Gastrocnemius medialis (tissue), 4 donors: Measurements from ENCODE around the gene HSPB3. TPM values are rescaled to one million over a fixed set of nuclear protein-coding genes. Genes with fewer than 3 reads are reported as not detected.

Experiments
- ATAC-seq, 2 donors: fragments of 150-250 bp; one replicate each; pipeline ENCODE4 v1.9.1; 2016
- DNase-seq, 2 donors: peaks; one replicate each; pipeline ENCODE4 v3.0.0-alpha.2; 2019
- H3K27ac ChIP-seq, 4 donors: fragments of 200-600 bp; sonication (generic); 1 replicate in 1 of 4; 2 replicates in 3 of 4; pipeline ENCODE4 v1.5.1; 2016 to 2018; ENCODE audit warnings: mild to moderate bottlenecking in 2 of 4, moderate library complexity in 1 of 4
- H3K27me3 ChIP-seq, 3 donors: fragments of 200-600 bp; sonication (generic) in 2 of 3; 1 replicate in 1 of 3; 2 replicates in 2 of 3; pipeline versions ENCODE4 v1.5.1 to v1.6.0; 2016 to 2019; ENCODE audit warnings: mild to moderate bottlenecking in 1 of 3, moderate library complexity in 1 of 3
- H3K36me3 ChIP-seq, 2 donors: fragments of 200-600 bp; sonication (generic) in 1 of 2; one replicate each; pipeline ENCODE4 v1.5.1; 2017 to 2018
- H3K4me1 ChIP-seq, 2 donors: fragments of 200-600 bp; sonication (generic) in 1 of 2; one replicate each; pipeline ENCODE4 v1.5.1; 2016 to 2017; ENCODE audit warnings: mild to moderate bottlenecking in 2 of 2
- H3K4me3 ChIP-seq, 4 donors: fragments of 200-600 bp; sonication (generic) in 3 of 4; 1 replicate in 1 of 4; 2 replicates in 3 of 4; pipeline ENCODE4 v1.5.1; 2016 to 2019; ENCODE audit warnings: mild to moderate bottlenecking in 2 of 4
- H3K9me3 ChIP-seq, 3 donors: fragments of 200-600 bp; sonication (generic) in 2 of 3; 1 replicate in 1 of 3; 2 replicates in 2 of 3; pipeline ENCODE4 v1.5.1; 2016 to 2019
- CTCF ChIP-seq, 5 experiments: fragments of 450-650 bp in 3 of 5; fragments of 200-600 bp in 2 of 5; sonication (generic) in 2 of 5; IDR thresholded peaks in 4 of 5; conservative IDR thresholded peaks in 1 of 5; 1 replicate in 4 of 5; 2 replicates in 1 of 5; pipeline ENCODE4 v1.5.1; 2016 to 2019; ENCODE audit warnings: antibody characterized with exemption in 5 of 5, mild to moderate bottlenecking in 3 of 5, moderate library complexity in 3 of 5
- POLR2A ChIP-seq, 2 donors: fragments of 450-650 bp; IDR thresholded peaks; one replicate each; pipeline ENCODE4 v1.6.1; 2017; ENCODE audit warnings: antibody characterized with exemption in 2 of 2, mild to moderate bottlenecking in 2 of 2, moderate library complexity in 2 of 2
- in situ Hi-C, 4 donors: fragments of 200-750 bp; cut with MboI; loops; one replicate each; pipeline versions ENCODE4 v1.15.0 to v1.8.0; 2017; ENCODE audit warnings: low sequenced_read_pairs in 4 of 4
- intact Hi-C: fragments of 100-400 bp; cut with DNase I; formaldehyde crosslinking; loops from one replicate; pipeline ENCODE4 v1.15.1; 2023; ENCODE audit warnings: low total_unique reads
- total RNA-seq, 4 donors: library from RNA; depleted of rRNA; stranded (reverse); fragments of >200 nt; gene quantifications; one replicate each; pipeline versions ENCODE4 v1.1.0 to v1.2.3, GENCODE V29; 2016

Gene HSPB3
- total RNA-seq, 4 donors from 2014 or later, result 68.1 to 510 (median 204) TPM

- intact Hi-C loops (no loop called here), in situ Hi-C loops (loop anchor here in 1 of 4 donors (5.0 kb wide), 1 partner anchor 39 kb away; no protein-coding TSS in a partner anchor)
- Histone ChIP-seq H3K9me3 (no peaks in the 10 kb centered on the region), H3K36me3 (no peaks in the 10 kb centered on the region), H3K27ac (no peak overlapping the region), H3K27me3 (no peaks in the 10 kb centered on the region), H3K4me3 (no peak overlapping the region), H3K4me1 (peaks cover 9 to 12% of the 10 kb centered on the region in 2 donors)
- ATAC-seq, result no peak
- TF ChIP-seq CTCF (IDR thresholded peaks at IDR 0.05 in 4 of 5, conservative IDR thresholded peaks at IDR 0.05 in 1 of 5) (peak; percentile 12 to 48 (median 33)), POLR2A (IDR thresholded peaks at IDR 0.05) (no peak)
- DNase-seq, result no peak
Observed at GRCh38 chr5:54443270-54443669, 12.2 kb upstream of the HSPB3 start.

- Histone ChIP-seq H3K9me3 (no peaks in the 10 kb centered on the region), H3K27ac (no peak overlapping the region), H3K4me3 (no peak overlapping the region), H3K36me3 (no peaks in the 10 kb centered on the region), H3K4me1 (peaks cover 9 to 12% of the 10 kb centered on the region in 2 donors), H3K27me3 (no peaks in the 10 kb centered on the region)
- ATAC-seq, result no peak
- intact Hi-C loops, result no loop called here
- in situ Hi-C loops, result no loop called here
- no peak for TF ChIP-seq CTCF (IDR thresholded peaks at IDR 0.05 in 4 of 5, conservative IDR thresholded peaks at IDR 0.05 in 1 of 5)
- no peak for TF ChIP-seq POLR2A (IDR thresholded peaks at IDR 0.05)
- DNase-seq, result no peak
Observed at GRCh38 chr5:54445691-54446378, 9.7 kb upstream of the HSPB3 start.

GRCh38 chr5:54446379-54446732 is 9.1 kb upstream of the HSPB3 start:
- in situ Hi-C loops (no loop called here), intact Hi-C loops (no loop called here)
- H3K4me3 ChIP-seq, result no peak overlapping the region
- no peak overlapping the region for H3K27ac ChIP-seq
- TF ChIP-seq POLR2A (IDR thresholded peaks at IDR 0.05) (no peak), CTCF (IDR thresholded peaks at IDR 0.05 in 4 of 5, conservative IDR thresholded peaks at IDR 0.05 in 1 of 5) (no peak)
- DNase-seq (no peak), ATAC-seq (peak in 1 of 2 donors; percentile 36)
- peaks cover 9 to 12% of the 10 kb centered on the region in 2 donors for H3K4me1 ChIP-seq
- no peaks in the 10 kb centered on the region for H3K27me3 ChIP-seq
- no peaks in the 10 kb centered on the region for H3K36me3 ChIP-seq
- no peaks in the 10 kb centered on the region for H3K9me3 ChIP-seq

- Histone ChIP-seq H3K36me3 (no peaks in the 10 kb centered on the region), H3K27me3 (no peaks in the 10 kb centered on the region), H3K9me3 (no peaks in the 10 kb centered on the region), H3K4me1 (peaks cover 12 to 20% of the 10 kb centered on the region in 2 donors), H3K27ac (no peak overlapping the region), H3K4me3 (no peak overlapping the region)
- TF ChIP-seq CTCF (IDR thresholded peaks at IDR 0.05 in 4 of 5, conservative IDR thresholded peaks at IDR 0.05 in 1 of 5) (no peak), POLR2A (IDR thresholded peaks at IDR 0.05) (no peak)
- in situ Hi-C loops, result no loop called here
- no peak for DNase-seq
- no peak for ATAC-seq
- intact Hi-C loops, result no loop called here
Observed at GRCh38 chr5:54449923-54450322, 5.6 kb upstream of the HSPB3 start.

GRCh38 chr5:54450542-54450941 is 5.0 kb upstream of the HSPB3 start:
- no peaks in the 10 kb centered on the region for H3K9me3 ChIP-seq
- no peak overlapping the region for H3K4me3 ChIP-seq
- H3K4me1 ChIP-seq, result peaks cover 15 to 24% of the 10 kb centered on the region in 2 donors
- intact Hi-C loops, result no loop called here
- ATAC-seq (no peak), DNase-seq (no peak)
- in situ Hi-C loops, result no loop called here
- no peak overlapping the region for H3K27ac ChIP-seq
- H3K36me3 ChIP-seq, result no peaks in the 10 kb centered on the region
- TF ChIP-seq POLR2A (IDR thresholded peaks at IDR 0.05), result no peak
- TF ChIP-seq CTCF (IDR thresholded peaks at IDR 0.05 in 4 of 5, conservative IDR thresholded peaks at IDR 0.05 in 1 of 5), result no peak
- no peaks in the 10 kb centered on the region for H3K27me3 ChIP-seq
